Measurements from ENCODE around the gene MAPRE2.

- TF ChIP-seq POLR2A (IDR thresholded peaks at IDR 0.05) (no peak), CTCF (IDR thresholded peaks at IDR 0.05) (no peak)
Observed at GRCh38 chr18:35121038-35121437, 79.8 kb downstream of the MAPRE2 start.
